ENCODE results near the gene PIEZO2. TPM values are rescaled to one million over a fixed set of nuclear protein-coding genes. Genes with fewer than 3 reads are reported as not detected.

Gene PIEZO2
- total and polyA plus RNA-seq, 2 of the 8 experiments (the other 6 are each of a cell fraction or from before 2014, with no cell fraction given) = 4.7 to 16.5 TPM

DNA sequence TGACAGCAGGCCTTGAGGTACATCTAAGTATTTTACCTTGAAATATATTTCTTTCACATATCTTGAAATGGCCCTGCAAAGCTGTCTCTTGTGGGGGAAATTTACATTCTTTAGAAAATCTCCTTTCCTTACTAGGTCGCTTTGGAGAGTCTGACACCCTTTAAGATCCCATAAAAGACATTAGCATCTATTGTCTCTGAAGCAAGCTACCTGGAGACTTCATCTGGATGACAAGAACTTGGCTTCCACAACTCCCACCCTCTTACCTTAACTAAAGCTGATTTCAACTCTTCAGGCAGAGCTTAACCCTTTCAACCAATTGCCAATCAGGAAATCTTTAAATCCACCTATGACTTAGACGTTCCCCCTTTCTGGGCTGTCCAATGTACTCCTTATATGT lies 219.3 kb downstream of the PIEZO2 start:
- H2AFZ ChIP-seq (ENCODE audit: low read length) = no peak overlapping the region
- H2BK15ac ChIP-seq (ENCODE audit: low read length) = no peak overlapping the region
- H4K8ac ChIP-seq (ENCODE audit: extremely low read depth, insufficient read depth, low read length) = no peak overlapping the region
- no peak overlapping the region for H2BK20ac ChIP-seq (ENCODE audit: low read length)
- no peaks in the 10 kb centered on the region for H3K27me3 ChIP-seq (replicated peaks in 1 of 4; ENCODE audit: control insufficient read depth in 3 of 4, extremely low read depth in 1 of 4, insufficient read depth in 3 of 4, low read length in 3 of 4)
- H4K5ac ChIP-seq (ENCODE audit: insufficient read length, low read depth, low read length) = no peak overlapping the region
- H3K4me3 ChIP-seq (ENCODE audit: extremely low read depth in 1 of 4, insufficient read depth in 2 of 4, low read depth in 3 of 4, low read length in 4 of 4) = peak overlapping the region in 1 of 4 experiments; percentile 29; a peak in 1 of 8 replicates
- FAIRE-seq (no peak), DNase-seq (ENCODE audit: low read depth in 1 of 2, low spot score in 2 of 2) (no peak)
- H3K9me3 ChIP-seq (ENCODE audit: insufficient read depth in 2 of 2, low read depth in 1 of 2, low read length in 1 of 2) = no peaks in the 10 kb centered on the region
- no peak overlapping the region for H3K56ac ChIP-seq (replicated peaks; ENCODE audit: insufficient read length, low read depth, low read length)
- H2BK12ac ChIP-seq (ENCODE audit: low read depth, low read length) = no peak overlapping the region; the same call in 1 of the 2 replicates
- H3K79me1 ChIP-seq (ENCODE audit: low read depth, low read length) = no peaks in the 10 kb centered on the region
- peak overlapping the region; percentile 50 to 64 for H3K4me2 ChIP-seq (ENCODE audit: insufficient read depth in 1 of 2, low read depth in 2 of 2, low read length in 2 of 2)
- H2BK5ac ChIP-seq (ENCODE audit: low read depth, low read length) = no peak overlapping the region
- H3K23ac ChIP-seq (ENCODE audit: insufficient read length) = no peak overlapping the region
- CTCF ChIA-PET (ENCODE audit: partially characterized antibody) = no interaction called here
- WGBS, 2 experiments (ENCODE audit: extremely low coverage in 1 of 2, insufficient coverage in 1 of 2, insufficient read length in 1 of 2, insufficient replicate concordance in 2 of 2, low coverage in 1 of 2, low lambda C conversion rate in 2 of 2, missing lambda C conversion rate in 1 of 2) = 23% methylated on average over 2 of the region's 2 CpGs; no CpG with 5 or more reads in 1 of the 2 experiments
- POLR2A ChIA-PET (ENCODE audit: partially characterized antibody) = no interaction called here
- no peak overlapping the region for H3K14ac ChIP-seq (ENCODE audit: insufficient read length)
- no peak overlapping the region for H2BK120ac ChIP-seq (replicated peaks; ENCODE audit: low read depth, low read length)
- H3K23me2 ChIP-seq (ENCODE audit: low read depth, low read length) = no peaks in the 10 kb centered on the region; the same call in 1 of the 2 replicates
- no peak overlapping the region for H4K91ac ChIP-seq (replicated peaks; ENCODE audit: insufficient read length, low read length)
- no peak overlapping the region for H3K9ac ChIP-seq (replicated peaks in 1 of 4; ENCODE audit: extremely low read depth in 1 of 4, low read depth in 3 of 4, low read length in 3 of 4)
- peaks cover 4 to 19% (median 19%) of the 10 kb centered on the region in 4 experiments; a peak in 6 of 7 replicates for H3K4me1 ChIP-seq (replicated peaks in 1 of 4; ENCODE audit: control insufficient read depth in 3 of 4, insufficient read depth in 4 of 4, low read length in 3 of 4)
- no peak overlapping the region for H2AK5ac ChIP-seq (ENCODE audit: low read depth, low read length)
- H3K27ac ChIP-seq (ENCODE audit: low read depth, low read length) = no peak overlapping the region
- no peaks in the 10 kb centered on the region for H3K36me3 ChIP-seq (ENCODE audit: control insufficient read depth in 2 of 4, insufficient read depth in 4 of 4, low read length in 3 of 4)
- H3K18ac ChIP-seq (ENCODE audit: extremely low read depth, low read length) = 0 out of 2 replicates have a peak overlapping the region, but pooled peaks have one; percentile 11
- no peaks in the 10 kb centered on the region for H4K20me1 ChIP-seq (replicated peaks in 1 of 2; ENCODE audit: control insufficient read depth in 1 of 2, insufficient read depth in 2 of 2, low read length in 2 of 2)
- H3K79me2 ChIP-seq (ENCODE audit: control insufficient read depth in 1 of 2, insufficient read depth in 2 of 2, low read length in 2 of 2) = no peaks in the 10 kb centered on the region
- no peak overlapping the region for H3K4ac ChIP-seq (replicated peaks; ENCODE audit: insufficient read length, low read depth, low read length)
- TF ChIP-seq KDM4A (IDR thresholded peaks at IDR 0.05; ENCODE audit: low read depth, low read length, severe bottlenecking) (no peak), KDM5A (IDR thresholded peaks at IDR 0.05; ENCODE audit: low read length) (no peak), EP300 (IDR thresholded peaks at IDR 0.05; ENCODE audit: borderline replicate concordance in 1 of 2, low read depth in 2 of 2, low read length in 2 of 2) (no peak), CTBP2 (IDR thresholded peaks at IDR 0.05; ENCODE audit: borderline replicate concordance, insufficient read depth, insufficient read length, low read length) (no peak), CBX5 (IDR thresholded peaks at IDR 0.05; ENCODE audit: low read depth, low read length) (no peak), CHD1 (IDR thresholded peaks at IDR 0.05; ENCODE audit: low read depth, low read length) (no peak), POLR2A (IDR thresholded peaks at IDR 0.05; ENCODE audit: control extremely low read depth in 1 of 2, low read depth in 2 of 2, low read length in 2 of 2) (no peak), BRCA1 (IDR thresholded peaks at IDR 0.05; ENCODE audit: low read depth, low read length) (no peak), EZH2 (IDR thresholded peaks at IDR 0.05; ENCODE audit: low read depth, low read length, severe bottlenecking) (no peak)
- TF ChIP-seq, protein P1, sequence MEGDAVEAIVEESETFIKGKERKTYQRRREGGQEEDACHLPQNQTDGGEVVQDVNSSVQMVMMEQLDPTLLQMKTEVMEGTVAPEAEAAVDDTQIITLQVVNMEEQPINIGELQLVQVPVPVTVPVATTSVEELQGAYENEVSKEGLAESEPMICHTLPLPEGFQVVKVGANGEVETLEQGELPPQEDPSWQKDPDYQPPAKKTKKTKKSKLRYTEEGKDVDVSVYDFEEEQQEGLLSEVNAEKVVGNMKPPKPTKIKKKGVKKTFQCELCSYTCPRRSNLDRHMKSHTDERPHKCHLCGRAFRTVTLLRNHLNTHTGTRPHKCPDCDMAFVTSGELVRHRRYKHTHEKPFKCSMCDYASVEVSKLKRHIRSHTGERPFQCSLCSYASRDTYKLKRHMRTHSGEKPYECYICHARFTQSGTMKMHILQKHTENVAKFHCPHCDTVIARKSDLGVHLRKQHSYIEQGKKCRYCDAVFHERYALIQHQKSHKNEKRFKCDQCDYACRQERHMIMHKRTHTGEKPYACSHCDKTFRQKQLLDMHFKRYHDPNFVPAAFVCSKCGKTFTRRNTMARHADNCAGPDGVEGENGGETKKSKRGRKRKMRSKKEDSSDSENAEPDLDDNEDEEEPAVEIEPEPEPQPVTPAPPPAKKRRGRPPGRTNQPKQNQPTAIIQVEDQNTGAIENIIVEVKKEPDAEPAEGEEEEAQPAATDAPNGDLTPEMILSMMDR (IDR thresholded peaks at IDR 0.05; ENCODE audit: control extremely low read depth in 1 of 3, insufficient read depth in 1 of 3, low read depth in 1 of 3, low read length in 3 of 3) = no peak
- TF ChIP-seq, protein P2, sequence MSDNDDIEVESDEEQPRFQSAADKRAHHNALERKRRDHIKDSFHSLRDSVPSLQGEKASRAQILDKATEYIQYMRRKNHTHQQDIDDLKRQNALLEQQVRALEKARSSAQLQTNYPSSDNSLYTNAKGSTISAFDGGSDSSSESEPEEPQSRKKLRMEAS (IDR thresholded peaks at IDR 0.05) = no peak
